Measurements from ENCODE around the gene LYPLAL1.

LYPLAL1 gene

DNA sequence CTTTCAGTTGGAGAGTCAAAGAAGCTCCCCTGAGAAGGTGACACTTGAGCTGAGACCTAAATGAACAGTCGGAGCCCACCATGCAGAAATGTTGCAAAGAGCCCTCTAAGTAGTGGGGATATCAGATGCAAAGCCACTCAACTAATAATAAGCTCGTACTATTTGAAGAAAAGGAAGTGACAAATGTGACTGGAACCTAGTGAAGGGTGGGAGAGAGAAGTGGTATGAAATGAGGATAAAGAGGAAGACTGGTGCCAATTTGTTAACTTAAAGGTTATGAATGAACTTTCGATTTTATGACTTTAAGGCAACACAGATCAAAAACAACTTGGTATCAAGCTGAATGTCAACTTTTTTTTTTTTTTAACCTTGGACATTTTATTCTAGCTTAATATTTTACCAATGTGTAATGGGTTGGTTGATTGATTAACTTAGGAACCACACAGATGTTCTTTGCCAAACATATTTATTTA lies 14.7 kb downstream of the LYPLAL1 start:
- H3K27me3 ChIP-seq (ENCODE audit: control insufficient read depth, low read length): no peaks in the 10 kb centered on the region
- H3K9me3 ChIP-seq (ENCODE audit: control insufficient read depth, insufficient read depth, low read length): no peaks in the 10 kb centered on the region
- peaks cover 26% of the 10 kb centered on the region for H3F3A ChIP-seq (ENCODE audit: control insufficient read depth, insufficient read depth)
- H3K27ac ChIP-seq (ENCODE audit: low read depth, low read length): peak overlapping the region; percentile 91
- peak overlapping the region; percentile 68 for H3K4me2 ChIP-seq (ENCODE audit: low read length)
- H3K36me3 ChIP-seq (ENCODE audit: control insufficient read depth, low read length): peaks cover 49% of the 10 kb centered on the region
- H3K9me2 ChIP-seq (replicated peaks; ENCODE audit: control insufficient read depth, low read length): no peaks in the 10 kb centered on the region
- peak overlapping the region; percentile 56 for H3K4me3 ChIP-seq (ENCODE audit: low read length)
- TF ChIP-seq CTCF (IDR thresholded peaks at IDR 0.05; ENCODE audit: low read depth, low read length, poor library complexity, severe bottlenecking): no peak
- TF ChIP-seq EZH2phosphoT487 (IDR thresholded peaks at IDR 0.05; ENCODE audit: borderline replicate concordance, low read length): no peak
- peaks cover 70% of the 10 kb centered on the region for H3K4me1 ChIP-seq (ENCODE audit: control insufficient read depth, low read length)
- H4K20me1 ChIP-seq (ENCODE audit: control insufficient read depth, insufficient read depth, low read depth, low read length): no peaks in the 10 kb centered on the region
- peaks cover 72% of the 10 kb centered on the region for H3K79me2 ChIP-seq (ENCODE audit: control insufficient read depth, low read length)

- peak overlapping the region; percentile 68 for H3K4me2 ChIP-seq (ENCODE audit: low read length)
- H4K20me1 ChIP-seq (ENCODE audit: control insufficient read depth, insufficient read depth, low read depth, low read length): no peaks in the 10 kb centered on the region
- peaks cover 20% of the 10 kb centered on the region for H3F3A ChIP-seq (ENCODE audit: control insufficient read depth, insufficient read depth)
- TF ChIP-seq EZH2phosphoT487 (IDR thresholded peaks at IDR 0.05; ENCODE audit: borderline replicate concordance, low read length) (no peak), CTCF (IDR thresholded peaks at IDR 0.05; ENCODE audit: low read depth, low read length, poor library complexity, severe bottlenecking) (no peak)
- H3K27me3 ChIP-seq (ENCODE audit: control insufficient read depth, low read length): no peaks in the 10 kb centered on the region
- H3K4me1 ChIP-seq (ENCODE audit: control insufficient read depth, low read length): peaks cover 61% of the 10 kb centered on the region
- peaks cover 48% of the 10 kb centered on the region for H3K36me3 ChIP-seq (ENCODE audit: control insufficient read depth, low read length)
- H3K9me3 ChIP-seq (ENCODE audit: control insufficient read depth, insufficient read depth, low read length): no peaks in the 10 kb centered on the region
- peak overlapping the region; percentile 91 for H3K27ac ChIP-seq (ENCODE audit: low read depth, low read length)
- H3K79me2 ChIP-seq (ENCODE audit: control insufficient read depth, low read length): peaks cover 63% of the 10 kb centered on the region
- H3K4me3 ChIP-seq (ENCODE audit: low read length): peak overlapping the region; percentile 56
- H3K9me2 ChIP-seq (replicated peaks; ENCODE audit: control insufficient read depth, low read length): no peaks in the 10 kb centered on the region; the same call in 1 of the 2 replicates
Measured at GRCh38 chr1:219189021-219189824, 15.5 kb downstream of the LYPLAL1 start.

GRCh38 chr1:219189952-219190351 lies 16.3 kb downstream of the LYPLAL1 start:
- no peaks in the 10 kb centered on the region for H3K27me3 ChIP-seq (ENCODE audit: control insufficient read depth, low read length)
- H3K4me3 ChIP-seq (ENCODE audit: low read length): peak overlapping the region; percentile 3; the same call in 1 of the 2 replicates
- TF ChIP-seq EZH2phosphoT487 (IDR thresholded peaks at IDR 0.05; ENCODE audit: borderline replicate concordance, low read length): no peak
- TF ChIP-seq CTCF (IDR thresholded peaks at IDR 0.05; ENCODE audit: low read depth, low read length, poor library complexity, severe bottlenecking): no peak
- no peaks in the 10 kb centered on the region for H4K20me1 ChIP-seq (ENCODE audit: control insufficient read depth, insufficient read depth, low read depth, low read length)
- peaks cover 54% of the 10 kb centered on the region for H3K4me1 ChIP-seq (ENCODE audit: control insufficient read depth, low read length)
- H3K79me2 ChIP-seq (ENCODE audit: control insufficient read depth, low read length): peaks cover 56% of the 10 kb centered on the region
- peak overlapping the region; percentile 91 for H3K27ac ChIP-seq (ENCODE audit: low read depth, low read length)
- H3K4me2 ChIP-seq (ENCODE audit: low read length): peak overlapping the region; percentile 68
- peaks cover 48% of the 10 kb centered on the region for H3K36me3 ChIP-seq (ENCODE audit: control insufficient read depth, low read length)
- H3F3A ChIP-seq (ENCODE audit: control insufficient read depth, insufficient read depth): peaks cover 19% of the 10 kb centered on the region
- H3K9me2 ChIP-seq (replicated peaks; ENCODE audit: control insufficient read depth, low read length): no peaks in the 10 kb centered on the region; the same call in 1 of the 2 replicates
- no peaks in the 10 kb centered on the region for H3K9me3 ChIP-seq (ENCODE audit: control insufficient read depth, insufficient read depth, low read length)
